Colonic mucosa (tissue), 4 donors: ENCODE data around the gene TMEM270. TPM values are rescaled to one million over a fixed set of nuclear protein-coding genes. Genes with fewer than 3 reads are reported as not detected.
A peak's percentile ranks its signal among the peaks of the same experiment; 100 is the strongest.

Experiments used
- DNase-seq: peaks from one replicate; pipeline ENCODE4 v3.0.0-alpha.2; 2020
- H3K27ac ChIP-seq: fragments of 200-600 bp; one replicate; pipeline ENCODE4 v1.8.0; 2021
- H3K27me3 ChIP-seq: fragments of 200-600 bp; one replicate; pipeline ENCODE4 v1.8.0; 2021
- H3K36me3 ChIP-seq: fragments of 200-600 bp; one replicate; pipeline ENCODE4 v1.8.0; 2021
- H3K4me1 ChIP-seq: fragments of 200-600 bp; one replicate; pipeline ENCODE4 v1.8.0; 2021; ENCODE audit warnings: mild to moderate bottlenecking
- H3K4me3 ChIP-seq: fragments of 200-600 bp; one replicate; pipeline ENCODE4 v1.8.0; 2021
- H3K9ac ChIP-seq, 2 donors: one replicate each; pipeline ENCODE4 v1.7.0; 2013; ENCODE audit warnings: control low read depth in 2 of 2, low read depth in 2 of 2, low read length in 2 of 2
- H3K9me3 ChIP-seq: fragments of 200-600 bp; one replicate; pipeline ENCODE4 v1.8.0; 2021
- CTCF ChIP-seq: fragments of 200-600 bp; IDR thresholded peaks from one replicate; pipeline ENCODE4 v1.8.0; 2022; ENCODE audit warnings: antibody characterized with exemption, mild to moderate bottlenecking
- intact Hi-C: fragments of 100-400 bp; cut with DNase I; formaldehyde crosslinking; loops from one replicate; pipeline ENCODE4 v1.14.1; 2022
- total RNA-seq, 2 donors: library from RNA; stranded (reverse); fragmentation: NEBNext Ultra II Directional in 1 of 2; extraction: Animal tissue kit (Norgen Biotek cat#: 25700) in 1 of 2; gene quantifications; one replicate each; pipeline ENCODE4 v1.2.1, GENCODE V29; 2021
- donor health status: healthy.
- donor health status: DM: no; HTN: no; CAD: no.
- donor health status: DM: no; HTN: no; CAD: no.

The TMEM270 gene
- total RNA-seq, 2 donors from 2014 or later = not detected

DNA sequence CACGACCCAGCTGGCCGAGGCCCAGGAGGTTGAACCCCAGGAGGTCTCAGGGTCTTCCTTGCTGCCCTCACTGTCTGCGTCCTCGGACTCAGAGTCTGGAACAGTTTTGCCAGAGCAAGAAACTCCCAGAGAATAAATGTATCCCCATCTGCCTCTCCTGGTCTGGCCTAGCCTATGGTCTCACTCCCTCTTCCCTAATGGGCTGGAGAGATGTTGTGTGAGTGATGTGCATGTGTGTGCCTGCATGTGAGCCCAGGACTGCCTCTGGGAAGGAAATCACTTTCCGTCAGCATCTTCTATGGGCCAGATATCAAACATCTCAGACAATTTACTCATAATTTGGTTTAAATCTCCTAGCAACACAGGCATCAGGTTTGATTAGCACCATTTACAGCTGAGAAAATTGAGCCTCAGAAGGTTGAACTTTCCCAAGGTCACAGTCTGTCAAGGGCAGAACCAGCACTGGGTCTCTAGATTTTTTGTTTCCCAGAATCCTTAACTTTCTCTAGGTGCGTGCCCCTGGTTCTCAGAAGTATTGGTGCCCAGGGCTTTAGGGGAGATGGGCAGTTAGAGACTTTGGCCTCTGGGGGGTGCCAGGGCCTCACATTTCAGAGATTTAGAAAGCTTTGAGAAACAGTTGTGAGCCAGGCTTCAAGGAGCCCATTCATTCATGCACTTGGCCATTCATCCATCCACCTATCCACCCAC, 4.9 kb downstream of the TMEM270 start:
- Histone ChIP-seq H3K4me3 (no peak overlapping the region), H3K9ac (no peak overlapping the region), H3K27me3 (no peaks in the 10 kb centered on the region), H3K27ac (no peak overlapping the region), H3K36me3 (no peaks in the 10 kb centered on the region), H3K9me3 (no peaks in the 10 kb centered on the region), H3K4me1 (no peaks in the 10 kb centered on the region)
- peak; percentile 49 for TF ChIP-seq CTCF
- intact Hi-C loops = loop anchor here (5.0 kb wide), 1 partner anchor 161 kb away; the partner anchor contains the start of gene ELN
- DNase-seq = no peak

DNA sequence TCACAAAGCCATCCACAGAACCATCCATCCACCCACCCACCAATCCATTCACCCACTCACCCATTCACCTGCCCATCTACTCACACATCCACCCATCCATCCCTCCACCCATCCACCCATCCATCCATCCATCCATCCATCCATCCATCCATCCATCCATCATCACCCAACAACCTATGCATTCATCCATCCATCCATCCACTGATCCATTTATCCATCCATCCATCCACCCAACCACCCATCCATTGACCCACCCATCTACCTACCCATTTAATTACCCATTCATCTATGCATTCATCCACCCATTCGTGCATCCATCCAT, 5.4 kb downstream of the TMEM270 start:
- Histone ChIP-seq H3K4me1 (no peaks in the 10 kb centered on the region), H3K9ac (no peak overlapping the region), H3K36me3 (no peaks in the 10 kb centered on the region), H3K27ac (no peak overlapping the region), H3K4me3 (no peak overlapping the region), H3K27me3 (no peaks in the 10 kb centered on the region), H3K9me3 (no peaks in the 10 kb centered on the region)
- DNase-seq = no peak
- TF ChIP-seq CTCF = no peak
- intact Hi-C loops = loop anchor here (5.0 kb wide), 1 partner anchor 161 kb away; the partner anchor contains the start of gene ELN

DNA sequence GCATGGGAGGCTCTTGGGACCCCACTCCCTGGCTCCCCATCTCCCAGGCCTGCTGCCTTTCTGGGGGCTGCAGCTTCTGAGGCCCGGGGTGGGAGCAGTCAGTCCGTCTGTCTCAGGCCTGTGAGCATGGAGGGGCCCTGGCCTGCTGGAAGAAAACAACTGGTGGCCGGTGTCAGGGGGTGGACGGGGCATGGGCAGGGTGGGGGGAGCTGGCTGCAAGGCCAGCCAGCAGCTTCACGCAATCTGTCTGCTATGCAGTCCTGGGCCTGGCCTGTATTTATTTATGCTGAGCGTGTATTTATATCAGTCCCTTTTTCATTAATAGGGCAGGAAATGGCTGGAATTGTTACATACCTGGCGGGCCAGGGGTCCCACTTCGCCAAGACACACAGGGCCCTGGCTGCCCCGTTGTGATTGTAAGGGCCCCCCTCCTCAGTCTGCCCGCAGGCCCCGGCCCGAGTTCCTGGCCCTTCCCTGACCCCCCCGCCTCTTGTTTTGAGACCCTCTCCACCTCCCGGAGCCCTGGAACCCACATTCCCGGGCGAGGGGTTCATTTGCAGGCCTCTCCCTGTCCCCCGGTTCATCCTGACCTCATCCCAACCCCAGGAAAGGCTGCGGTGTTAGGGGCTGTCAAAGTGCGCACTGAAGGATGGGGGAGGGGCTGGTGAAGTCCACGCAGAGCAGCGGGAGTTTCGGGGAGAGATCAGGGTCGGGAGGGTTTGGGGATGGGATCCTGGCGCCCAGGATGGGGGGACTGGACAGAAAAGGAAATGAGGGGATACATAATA, 8.2 kb downstream of the TMEM270 start:
- no peaks in the 10 kb centered on the region for H3K27me3 ChIP-seq
- H3K36me3 ChIP-seq = no peaks in the 10 kb centered on the region
- no peak overlapping the region for H3K9ac ChIP-seq
- no peak overlapping the region for H3K4me3 ChIP-seq
- no peak for TF ChIP-seq CTCF
- no peaks in the 10 kb centered on the region for H3K9me3 ChIP-seq
- intact Hi-C loops = loop anchor here (5.0 kb wide), 1 partner anchor 158 kb away; the partner anchor contains the start of gene ELN
- H3K27ac ChIP-seq = no peak overlapping the region
- no peaks in the 10 kb centered on the region for H3K4me1 ChIP-seq
- DNase-seq = no peak

GRCh38 chr7:73870041-73870492, 9.1 kb downstream of the TMEM270 start:
- no peak for TF ChIP-seq CTCF
- Histone ChIP-seq H3K4me1 (no peaks in the 10 kb centered on the region), H3K9me3 (no peaks in the 10 kb centered on the region), H3K4me3 (no peak overlapping the region), H3K27ac (no peak overlapping the region), H3K9ac (no peak overlapping the region), H3K27me3 (no peaks in the 10 kb centered on the region), H3K36me3 (no peaks in the 10 kb centered on the region)
- no peak for DNase-seq
- intact Hi-C loops = no loop called here

GRCh38 chr7:73871163-73872011, 10.4 kb downstream of the TMEM270 start:
- Histone ChIP-seq H3K4me3 (no peak overlapping the region), H3K27ac (no peak overlapping the region), H3K27me3 (no peaks in the 10 kb centered on the region), H3K36me3 (no peaks in the 10 kb centered on the region), H3K9me3 (no peaks in the 10 kb centered on the region), H3K9ac (peak overlapping the region in 1 of 2 donors; percentile 30), H3K4me1 (no peaks in the 10 kb centered on the region)
- no peak for TF ChIP-seq CTCF
- intact Hi-C loops = no loop called here
- no peak for DNase-seq
